ENCODE results near the gene NPY2R.

NPY2R gene

DNA sequence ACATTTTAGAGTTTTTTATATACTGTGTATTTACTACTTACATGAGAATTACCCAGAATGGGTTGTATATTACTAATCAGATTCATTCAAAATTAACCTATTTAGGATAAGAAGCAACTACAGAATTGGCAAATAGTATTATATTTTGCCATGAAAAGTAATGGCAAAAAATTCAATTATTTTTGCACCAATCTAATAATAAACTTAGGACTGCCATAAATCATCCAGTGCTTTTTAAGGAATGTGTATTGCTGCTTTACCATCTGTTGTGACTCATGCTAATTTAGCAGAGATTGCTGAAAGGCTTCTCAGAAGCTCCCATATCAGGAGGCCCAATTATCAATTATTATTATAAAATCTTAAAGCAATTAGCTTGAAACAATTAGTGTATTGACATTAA, 24.0 kb downstream of the NPY2R start:
- H3K27me3 Mint-ChIP-seq = no peaks in the 10 kb centered on the region
- no peak overlapping the region for H3K27ac Mint-ChIP-seq
- no peaks in the 10 kb centered on the region for H3K4me1 Mint-ChIP-seq (ENCODE audit: low read depth)
- H3K4me3 Mint-ChIP-seq = no peak overlapping the region
- no peaks in the 10 kb centered on the region for H3K36me3 Mint-ChIP-seq (ENCODE audit: low read depth)
- no peaks in the 10 kb centered on the region for H3K9me3 Mint-ChIP-seq

GRCh38 chr4:155234206-155234605, 25.8 kb downstream of the NPY2R start:
- no peaks in the 10 kb centered on the region for H3K9me3 Mint-ChIP-seq
- H3K4me1 Mint-ChIP-seq (ENCODE audit: low read depth) = no peaks in the 10 kb centered on the region
- H3K4me3 Mint-ChIP-seq = no peak overlapping the region
- H3K27me3 Mint-ChIP-seq = no peaks in the 10 kb centered on the region
- H3K36me3 Mint-ChIP-seq (ENCODE audit: low read depth) = no peaks in the 10 kb centered on the region
- H3K27ac Mint-ChIP-seq = no peak overlapping the region

- Mint-ChIP-seq H3K27ac (no peak overlapping the region), H3K4me3 (no peak overlapping the region), H3K4me1 (ENCODE audit: low read depth) (no peaks in the 10 kb centered on the region), H3K9me3 (peaks cover 6% of the 10 kb centered on the region), H3K36me3 (ENCODE audit: low read depth) (no peaks in the 10 kb centered on the region), H3K27me3 (no peaks in the 10 kb centered on the region)
Observed at GRCh38 chr4:155237567-155237966, 29.1 kb downstream of the NPY2R start.

DNA sequence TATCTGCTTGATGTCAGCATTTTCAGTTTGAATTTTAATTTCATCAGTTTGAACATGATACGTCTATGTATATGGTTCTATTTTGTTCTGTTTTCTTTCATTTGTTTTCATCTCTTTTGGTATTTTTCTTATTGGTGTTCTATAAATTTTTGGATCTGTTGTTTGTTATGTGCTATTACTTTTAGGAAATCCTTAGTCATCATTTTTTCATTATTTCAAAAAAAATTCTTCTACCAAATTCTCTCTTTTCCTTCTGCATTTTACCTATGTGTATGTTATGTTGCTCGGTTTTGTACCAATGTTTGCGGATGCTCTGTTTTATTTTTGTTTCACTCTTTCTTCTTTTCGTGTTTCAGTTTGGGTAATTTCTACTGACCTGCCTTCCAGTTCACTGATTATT, 32.8 kb downstream of the NPY2R start:
- Mint-ChIP-seq H3K9me3 (peaks cover 6% of the 10 kb centered on the region), H3K36me3 (ENCODE audit: low read depth) (no peaks in the 10 kb centered on the region), H3K4me3 (no peak overlapping the region), H3K27me3 (peaks cover under 1% of the 10 kb centered on the region), H3K27ac (no peak overlapping the region), H3K4me1 (ENCODE audit: low read depth) (no peaks in the 10 kb centered on the region)

GRCh38 chr4:155241664-155242063, 33.2 kb downstream of the NPY2R start:
- H3K4me1 Mint-ChIP-seq (ENCODE audit: low read depth) = no peaks in the 10 kb centered on the region
- H3K27ac Mint-ChIP-seq = no peak overlapping the region
- H3K36me3 Mint-ChIP-seq (ENCODE audit: low read depth) = no peaks in the 10 kb centered on the region
- no peak overlapping the region for H3K4me3 Mint-ChIP-seq
- H3K9me3 Mint-ChIP-seq = peaks cover 6% of the 10 kb centered on the region
- H3K27me3 Mint-ChIP-seq = peaks cover 4% of the 10 kb centered on the region

- Mint-ChIP-seq H3K36me3 (ENCODE audit: low read depth) (no peaks in the 10 kb centered on the region), H3K4me1 (ENCODE audit: low read depth) (no peaks in the 10 kb centered on the region), H3K4me3 (no peak overlapping the region), H3K27me3 (peaks cover 4% of the 10 kb centered on the region), H3K9me3 (peaks cover 6% of the 10 kb centered on the region), H3K27ac (no peak overlapping the region)
Observed at GRCh38 chr4:155245105-155245504, 36.7 kb downstream of the NPY2R start.

DNA sequence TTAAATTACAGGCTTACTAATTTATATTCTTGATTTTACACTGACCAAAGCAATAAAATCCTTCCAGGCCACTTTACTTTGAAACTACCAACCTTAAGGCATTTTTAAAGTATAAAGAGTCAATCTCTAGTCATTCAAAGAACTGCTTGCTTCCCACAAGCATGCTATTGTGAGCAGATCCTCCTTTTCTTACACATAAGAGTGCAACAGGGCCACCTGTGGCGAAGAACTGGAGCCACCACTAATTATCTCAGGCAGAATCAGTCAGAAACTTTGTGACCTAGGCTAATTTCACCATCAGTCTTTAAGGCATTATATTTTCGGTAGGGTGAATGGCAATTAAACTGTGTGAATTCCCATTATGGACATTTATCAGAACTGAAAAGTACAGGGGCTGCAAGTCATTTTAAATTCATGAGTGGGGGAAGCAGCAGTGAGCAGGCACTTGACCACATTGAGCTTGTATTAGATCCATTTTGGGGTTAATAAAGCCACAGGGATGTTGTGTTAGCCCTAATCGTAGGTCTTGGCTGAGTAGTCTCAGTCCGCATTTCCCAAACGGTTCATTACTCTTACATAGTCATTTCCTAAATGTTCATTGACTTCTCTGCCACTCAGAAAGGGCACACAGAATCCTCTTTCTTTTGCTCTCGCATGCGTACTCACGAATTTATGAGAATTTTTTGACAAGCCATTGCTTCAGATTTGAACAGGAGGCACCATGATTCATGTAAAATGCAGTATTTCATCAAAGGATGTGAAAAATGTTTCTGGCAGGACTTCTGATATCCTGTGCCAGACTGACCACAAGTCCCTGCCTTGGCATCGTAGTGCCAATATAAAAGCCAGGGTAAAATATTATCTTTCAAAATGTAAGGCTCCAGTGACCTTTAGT, 39.8 kb downstream of the NPY2R start:
- no peaks in the 10 kb centered on the region for H3K9me3 Mint-ChIP-seq
- no peak overlapping the region for H3K27ac Mint-ChIP-seq
- H3K4me1 Mint-ChIP-seq (ENCODE audit: low read depth) = no peaks in the 10 kb centered on the region
- H3K4me3 Mint-ChIP-seq = no peak overlapping the region
- no peaks in the 10 kb centered on the region for H3K36me3 Mint-ChIP-seq (ENCODE audit: low read depth)
- H3K27me3 Mint-ChIP-seq = peaks cover 4% of the 10 kb centered on the region

- Mint-ChIP-seq H3K9me3 (no peaks in the 10 kb centered on the region), H3K27me3 (peaks cover 4% of the 10 kb centered on the region), H3K36me3 (ENCODE audit: low read depth) (no peaks in the 10 kb centered on the region), H3K4me3 (no peak overlapping the region), H3K4me1 (ENCODE audit: low read depth) (no peaks in the 10 kb centered on the region), H3K27ac (no peak overlapping the region)
Observed at GRCh38 chr4:155249016-155249566, 40.7 kb downstream of the NPY2R start.

DNA sequence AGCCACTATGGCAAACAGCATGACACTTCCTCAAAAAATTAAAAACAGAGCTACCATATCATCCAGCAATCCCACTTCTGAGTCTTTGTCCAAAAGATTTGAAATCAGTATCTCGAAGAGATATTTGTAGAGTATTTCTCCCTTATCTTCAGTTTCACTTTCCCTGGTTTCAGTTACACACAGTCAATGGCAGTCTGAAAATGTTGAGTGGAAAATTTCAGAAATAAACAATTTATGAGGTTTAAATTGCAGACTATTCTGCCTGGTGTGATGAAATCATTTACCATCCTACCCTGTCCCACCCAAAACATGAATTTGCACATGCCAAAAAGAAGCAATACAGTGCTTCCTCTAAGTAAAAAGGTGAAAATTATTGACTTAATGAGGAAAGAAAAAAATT, 43.9 kb downstream of the NPY2R start:
- Mint-ChIP-seq H3K27ac (no peak overlapping the region), H3K36me3 (ENCODE audit: low read depth) (no peaks in the 10 kb centered on the region), H3K4me1 (ENCODE audit: low read depth) (no peaks in the 10 kb centered on the region), H3K9me3 (no peaks in the 10 kb centered on the region), H3K4me3 (no peak overlapping the region), H3K27me3 (no peaks in the 10 kb centered on the region)

GRCh38 chr4:155263480-155263879, 55.0 kb downstream of the NPY2R start:
- H3K27me3 Mint-ChIP-seq = peaks cover 6% of the 10 kb centered on the region
- no peak overlapping the region for H3K4me3 Mint-ChIP-seq
- H3K36me3 Mint-ChIP-seq (ENCODE audit: low read depth) = no peaks in the 10 kb centered on the region
- H3K27ac Mint-ChIP-seq = no peak overlapping the region
- H3K9me3 Mint-ChIP-seq = no peaks in the 10 kb centered on the region
- no peaks in the 10 kb centered on the region for H3K4me1 Mint-ChIP-seq (ENCODE audit: low read depth)

GRCh38 chr4:155265113-155265512, 56.7 kb downstream of the NPY2R start:
- Mint-ChIP-seq H3K36me3 (ENCODE audit: low read depth) (no peaks in the 10 kb centered on the region), H3K9me3 (no peaks in the 10 kb centered on the region), H3K27me3 (peaks cover 6% of the 10 kb centered on the region), H3K4me1 (ENCODE audit: low read depth) (no peaks in the 10 kb centered on the region), H3K27ac (no peak overlapping the region), H3K4me3 (no peak overlapping the region)
